Fibroblast of villous mesenchyme (primary cell): Measurements from ENCODE around the gene CNTN6. TPM values are rescaled to one million over a fixed set of nuclear protein-coding genes. Genes with fewer than 3 reads are reported as not detected.
"Not testable (repeated sequence)": the region's sequence is repeated elsewhere in the genome, so short reads cannot be mapped to it uniquely, and the experiment has no call there.

Experiments
- DNase-seq: peaks from one replicate; pipeline ENCODE4 v3.0.0-alpha.2; 2010; ENCODE audit warnings: low read depth
- H3K4me3 ChIP-seq: 2 replicates; pipeline ENCODE4 v1.5.1; 2011; ENCODE audit warnings: low read depth, mild to moderate bottlenecking, low read length
- total RNA-seq: library from RNA; depleted of rRNA; stranded (reverse); fragments of >200 nt; gene quantifications from 2 replicates; pipeline ENCODE4 v1.2.3, GENCODE V29; 2012
- TF ChIP-seq, protein P1 (sequence below): IDR thresholded peaks from 2 replicates; pipeline ENCODE4 v1.5.1; 2012; ENCODE audit warnings: low read depth, mild to moderate bottlenecking, low read length; ENCODE audit not compliant: insufficient read depth

CNTN6 gene
- total RNA-seq, 1 donor = under 0.01 TPM

DNA sequence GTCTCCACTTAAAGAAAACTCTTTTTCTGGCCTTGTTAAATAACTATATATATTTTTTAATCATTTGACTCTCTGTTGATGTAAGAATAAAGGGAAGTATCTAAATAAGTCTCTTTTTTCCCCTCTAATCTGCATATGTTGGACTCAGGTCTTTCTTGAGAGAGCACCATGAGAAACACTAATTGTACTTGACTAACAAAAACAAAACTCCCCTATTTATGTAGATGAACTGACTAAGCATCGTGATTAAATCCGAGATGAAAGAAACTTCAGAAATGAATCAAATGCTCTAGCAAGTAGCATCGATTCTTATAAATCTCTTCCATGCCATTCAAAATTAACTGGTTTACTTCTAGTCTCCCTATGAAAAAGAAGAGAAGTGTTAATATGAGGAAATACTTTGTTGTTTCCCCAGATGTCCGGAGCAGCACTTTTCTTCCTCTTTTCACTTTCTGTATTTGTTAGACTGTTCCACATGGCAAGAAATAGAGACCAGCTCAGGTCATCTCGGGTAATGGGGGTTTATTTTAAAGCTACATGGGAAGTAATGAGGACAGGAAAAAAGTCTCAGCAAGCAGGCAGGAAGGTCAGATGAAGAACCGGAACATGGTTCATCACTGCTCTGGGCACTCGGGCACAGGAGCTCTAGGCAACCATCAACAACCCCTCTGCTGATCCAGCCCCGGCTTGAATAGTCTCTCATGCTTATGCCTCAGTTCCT lies 288.3 kb downstream of the CNTN6 start:
- no peak for DNase-seq
- TF ChIP-seq, protein P1, sequence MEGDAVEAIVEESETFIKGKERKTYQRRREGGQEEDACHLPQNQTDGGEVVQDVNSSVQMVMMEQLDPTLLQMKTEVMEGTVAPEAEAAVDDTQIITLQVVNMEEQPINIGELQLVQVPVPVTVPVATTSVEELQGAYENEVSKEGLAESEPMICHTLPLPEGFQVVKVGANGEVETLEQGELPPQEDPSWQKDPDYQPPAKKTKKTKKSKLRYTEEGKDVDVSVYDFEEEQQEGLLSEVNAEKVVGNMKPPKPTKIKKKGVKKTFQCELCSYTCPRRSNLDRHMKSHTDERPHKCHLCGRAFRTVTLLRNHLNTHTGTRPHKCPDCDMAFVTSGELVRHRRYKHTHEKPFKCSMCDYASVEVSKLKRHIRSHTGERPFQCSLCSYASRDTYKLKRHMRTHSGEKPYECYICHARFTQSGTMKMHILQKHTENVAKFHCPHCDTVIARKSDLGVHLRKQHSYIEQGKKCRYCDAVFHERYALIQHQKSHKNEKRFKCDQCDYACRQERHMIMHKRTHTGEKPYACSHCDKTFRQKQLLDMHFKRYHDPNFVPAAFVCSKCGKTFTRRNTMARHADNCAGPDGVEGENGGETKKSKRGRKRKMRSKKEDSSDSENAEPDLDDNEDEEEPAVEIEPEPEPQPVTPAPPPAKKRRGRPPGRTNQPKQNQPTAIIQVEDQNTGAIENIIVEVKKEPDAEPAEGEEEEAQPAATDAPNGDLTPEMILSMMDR = no peak
- no peak overlapping the region for H3K4me3 ChIP-seq

- no peak overlapping the region for H3K4me3 ChIP-seq
- TF ChIP-seq, protein P1 = no peak
- no peak for DNase-seq
These were observed 288.8 kb downstream of the CNTN6 start for GRCh38 chr3:1381647-1382036.

DNA sequence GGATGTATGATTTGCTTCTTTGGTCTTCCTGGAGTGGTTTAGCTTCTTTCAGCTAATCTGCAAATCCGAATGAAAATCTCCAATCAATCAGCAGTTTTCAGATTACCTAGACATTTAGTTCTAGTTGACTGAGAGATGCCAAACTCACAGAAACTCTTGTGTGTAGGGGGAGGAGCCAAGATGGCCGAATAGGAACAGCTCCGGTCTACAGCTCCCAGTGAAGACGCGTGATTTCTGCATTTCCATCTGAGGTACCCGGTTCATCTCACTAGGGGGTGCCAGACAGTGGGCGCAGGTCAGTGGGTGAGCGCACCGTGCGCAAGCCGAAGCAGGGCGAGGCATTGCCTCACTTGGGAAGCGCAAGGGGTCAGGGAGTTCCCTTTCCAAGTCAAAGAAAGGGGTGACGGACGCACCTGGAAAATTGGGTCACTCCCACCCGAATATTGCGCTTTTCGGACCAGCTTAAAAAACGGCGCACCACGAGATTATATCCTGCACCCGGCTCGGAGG lies 294.6 kb downstream of the CNTN6 start:
- H3K4me3 ChIP-seq, DNase-seq: not testable (repeated sequence)

DNA sequence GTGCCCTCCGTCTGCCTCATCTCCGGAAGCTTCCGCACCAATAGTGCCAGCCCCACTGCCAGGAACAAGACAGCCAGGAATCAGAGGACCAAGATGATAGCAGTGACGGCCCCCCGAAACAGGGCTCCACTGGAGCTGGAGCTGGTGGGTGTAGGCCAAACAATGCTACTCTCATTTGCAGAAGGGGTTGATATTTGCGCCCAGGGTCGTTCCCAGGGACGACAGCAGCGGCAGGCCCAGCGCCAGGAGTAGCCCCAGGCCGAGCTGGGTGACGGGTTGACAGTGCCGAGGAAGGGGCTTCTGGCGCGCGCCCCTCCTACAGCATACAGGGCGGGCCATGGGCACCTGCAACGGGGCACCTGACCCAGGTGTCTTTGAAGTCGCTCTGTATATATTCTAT lies 301.4 kb downstream of the CNTN6 start:
- TF ChIP-seq, protein P1 = no peak
- H3K4me3 ChIP-seq = no peak overlapping the region
- DNase-seq = no peak

DNA sequence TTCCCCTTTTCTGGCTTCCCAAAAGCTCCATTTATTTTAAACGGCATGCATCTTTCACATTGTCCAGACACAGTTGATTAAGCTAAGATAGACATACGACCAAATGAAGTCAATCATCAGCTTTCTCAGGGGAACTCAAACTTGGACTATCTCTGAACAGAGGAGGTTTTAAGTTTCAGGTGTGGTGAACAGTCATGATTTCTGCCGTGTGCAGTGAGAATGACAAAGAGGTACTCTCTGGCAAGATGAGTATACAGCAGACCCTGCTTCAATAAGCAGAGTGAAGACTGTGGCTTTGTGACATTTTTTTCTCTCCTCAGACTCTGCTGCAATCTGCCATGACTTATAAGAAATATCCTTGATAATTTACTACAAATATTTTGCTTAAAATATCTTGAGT lies 307.7 kb downstream of the CNTN6 start:
- H3K4me3 ChIP-seq = no peak overlapping the region
- TF ChIP-seq, protein P1 = no peak
- DNase-seq = no peak

GRCh38 chr3:1404270-1404962 lies 311.6 kb downstream of the CNTN6 start:
- H3K4me3 ChIP-seq = no peak overlapping the region
- peak; percentile 3 for DNase-seq
- TF ChIP-seq, protein P1 = no peak

GRCh38 chr3:1406250-1406649 lies 313.4 kb downstream of the CNTN6 start:
- TF ChIP-seq, protein P1 = no peak
- DNase-seq = no peak
- H3K4me3 ChIP-seq = no peak overlapping the region
